ENCODE results near the gene NUPR1. TPM values are rescaled to one million over a fixed set of nuclear protein-coding genes. Genes with fewer than 3 reads are reported as not detected.

NUPR1 gene
- not detected for polyA plus RNA-seq (ENCODE audit: low read depth in 6 of 6)

GRCh38 chr16:28538733-28539596 lies at the start of gene NUPR1:
Gene NUPR1 (minus strand): TSS chr16:28538974. CDS start chr16:28538907, 67 bp downstream.
- Mint-ChIP-seq H3K27ac (peak within 1 kb of the TSS in 1 of 6 donors; percentile 67), H3K4me3 (no peak within 1 kb of the TSS), H3K4me1 (peaks cover 7 to 13% (median 10%) of the 10 kb centered on the region in 3 donors), H3K27me3 (peaks cover 4 to 31% (median 22%) of the 10 kb centered on the region in 3 donors), H3K36me3 (no peaks in the 10 kb centered on the region), H3K9me3 (no peaks in the 10 kb centered on the region)
- no peak for ATAC-seq (ENCODE audit: low read depth in 2 of 2)
- no peak for DNase-seq

GRCh38 chr16:28587386-28587785 lies 48.6 kb upstream of the NUPR1 start:
- Mint-ChIP-seq H3K4me3 (no peak overlapping the region), H3K27ac (peak overlapping the region in 1 of 6 donors; percentile 42), H3K9me3 (no peaks in the 10 kb centered on the region), H3K36me3 (peaks cover 17 to 33% of the 10 kb centered on the region in 2 donors), H3K27me3 (no peaks in the 10 kb centered on the region), H3K4me1 (no peaks in the 10 kb centered on the region)
- no peak for DNase-seq
- ATAC-seq (ENCODE audit: low read depth in 2 of 2) = no peak

- Mint-ChIP-seq H3K27me3 (no peaks in the 10 kb centered on the region), H3K27ac (no peak overlapping the region), H3K4me3 (no peak overlapping the region), H3K9me3 (no peaks in the 10 kb centered on the region), H3K36me3 (peaks cover 17 to 40% of the 10 kb centered on the region in 2 donors), H3K4me1 (no peaks in the 10 kb centered on the region)
- DNase-seq (no peak), ATAC-seq (ENCODE audit: low read depth in 2 of 2) (no peak)
Measured at GRCh38 chr16:28586466-28586865, 47.7 kb upstream of the NUPR1 start.

- no peaks in the 10 kb centered on the region for H3K27me3 Mint-ChIP-seq
- no peak for DNase-seq
- no peaks in the 10 kb centered on the region for H3K9me3 Mint-ChIP-seq
- no peak for ATAC-seq (ENCODE audit: low read depth in 2 of 2)
- peak overlapping the region in 1 of 8 donors; percentile 42 for H3K4me3 Mint-ChIP-seq
- H3K4me1 Mint-ChIP-seq = no peaks in the 10 kb centered on the region
- H3K27ac Mint-ChIP-seq = peak overlapping the region in 1 of 6 donors; percentile 59
- H3K36me3 Mint-ChIP-seq = peaks cover 17 to 40% of the 10 kb centered on the region in 2 donors
Measured at GRCh38 chr16:28585674-28586073, 46.9 kb upstream of the NUPR1 start.

- H3K27me3 Mint-ChIP-seq = no peaks in the 10 kb centered on the region
- ATAC-seq (ENCODE audit: low read depth in 2 of 2) = no peak
- H3K4me3 Mint-ChIP-seq = no peak overlapping the region
- peaks cover 16 to 21% of the 10 kb centered on the region in 2 donors for H3K36me3 Mint-ChIP-seq
- H3K9me3 Mint-ChIP-seq = no peaks in the 10 kb centered on the region
- DNase-seq = no peak
- peaks cover 0 to 4% (median 0%) of the 10 kb centered on the region in 3 donors for H3K4me1 Mint-ChIP-seq
- peak overlapping the region in 1 of 6 donors; percentile 39 for H3K27ac Mint-ChIP-seq
Measured at GRCh38 chr16:28580726-28581315, 42.0 kb upstream of the NUPR1 start.

- H3K36me3 Mint-ChIP-seq = no peaks in the 10 kb centered on the region
Measured at GRCh38 chr16:28575446-28576109, 36.8 kb upstream of the NUPR1 start.

GRCh38 chr16:28574925-28575324 lies 36.2 kb upstream of the NUPR1 start:
- no peaks in the 10 kb centered on the region for H3K36me3 Mint-ChIP-seq
- H3K4me1 Mint-ChIP-seq = peaks cover 24 to 30% (median 27%) of the 10 kb centered on the region in 3 donors
- no peak for ATAC-seq (ENCODE audit: low read depth in 2 of 2)
- no peak for DNase-seq
- peak overlapping the region in 3 of 6 donors; percentile 1 to 49 (median 48) for H3K27ac Mint-ChIP-seq
- no peaks in the 10 kb centered on the region for H3K9me3 Mint-ChIP-seq
- H3K27me3 Mint-ChIP-seq = no peaks in the 10 kb centered on the region
- H3K4me3 Mint-ChIP-seq = peak overlapping the region in 1 of 8 donors; percentile 40

More at GRCh38 chr16:28575446-28576109, 36.8 kb upstream of the NUPR1 start:
- Mint-ChIP-seq H3K9me3 (no peaks in the 10 kb centered on the region), H3K4me1 (peaks cover 24 to 30% (median 27%) of the 10 kb centered on the region in 3 donors), H3K4me3 (no peak overlapping the region), H3K27ac (no peak overlapping the region), H3K27me3 (no peaks in the 10 kb centered on the region)
- no peak for ATAC-seq (ENCODE audit: low read depth in 2 of 2)
- no peak for DNase-seq

GRCh38 chr16:28573738-28574718 lies 35.3 kb upstream of the NUPR1 start:
- no peaks in the 10 kb centered on the region for H3K9me3 Mint-ChIP-seq
- peaks cover 24 to 30% (median 29%) of the 10 kb centered on the region in 3 donors for H3K4me1 Mint-ChIP-seq
- DNase-seq (no peak), ATAC-seq (ENCODE audit: low read depth in 2 of 2) (no peak)
- H3K36me3 Mint-ChIP-seq = no peaks in the 10 kb centered on the region
- H3K27ac Mint-ChIP-seq = peak overlapping the region in 4 of 6 donors; percentile 5 to 91 (median 42)
- no peaks in the 10 kb centered on the region for H3K27me3 Mint-ChIP-seq
- H3K4me3 Mint-ChIP-seq = peak overlapping the region in 1 of 8 donors; percentile 55

- no peak for ATAC-seq (ENCODE audit: low read depth in 2 of 2)
- no peak for DNase-seq
- no peak overlapping the region for H3K4me3 Mint-ChIP-seq
- no peaks in the 10 kb centered on the region for H3K9me3 Mint-ChIP-seq
- H3K4me1 Mint-ChIP-seq = peaks cover 24 to 30% (median 28%) of the 10 kb centered on the region in 3 donors
- H3K27me3 Mint-ChIP-seq = no peaks in the 10 kb centered on the region
- peak overlapping the region in 3 of 6 donors; percentile 5 to 93 (median 74) for H3K27ac Mint-ChIP-seq
- H3K36me3 Mint-ChIP-seq = no peaks in the 10 kb centered on the region
Measured at GRCh38 chr16:28572696-28573510, 34.1 kb upstream of the NUPR1 start.

GRCh38 chr16:28569968-28570752 lies 31.4 kb upstream of the NUPR1 start:
- Mint-ChIP-seq H3K4me3 (no peak overlapping the region), H3K9me3 (peaks cover 1 to 10% (median 9%) of the 10 kb centered on the region in 7 donors), H3K36me3 (peaks cover 6 to 23% of the 10 kb centered on the region in 2 donors), H3K4me1 (peaks cover 29 to 45% (median 42%) of the 10 kb centered on the region in 3 donors), H3K27me3 (no peaks in the 10 kb centered on the region), H3K27ac (peak overlapping the region in 1 of 6 donors; percentile 39)
- no peak for DNase-seq
- no peak for ATAC-seq (ENCODE audit: low read depth in 2 of 2)

- H3K4me3 Mint-ChIP-seq = no peak overlapping the region
- H3K27ac Mint-ChIP-seq = no peak overlapping the region
- DNase-seq = no peak
- peaks cover 1 to 11% (median 9%) of the 10 kb centered on the region in 7 donors for H3K9me3 Mint-ChIP-seq
- peaks cover 6 to 26% of the 10 kb centered on the region in 2 donors for H3K36me3 Mint-ChIP-seq
- no peak for ATAC-seq (ENCODE audit: low read depth in 2 of 2)
- H3K27me3 Mint-ChIP-seq = no peaks in the 10 kb centered on the region
- peaks cover 26 to 39% (median 38%) of the 10 kb centered on the region in 3 donors for H3K4me1 Mint-ChIP-seq
Measured at GRCh38 chr16:28569021-28569420, 30.2 kb upstream of the NUPR1 start.

Measured in naive B cell (primary cell).